Endothelial cell of umbilical vein (primary cell): ENCODE measurements around the gene SPRR1B. TPM values are rescaled to one million over a fixed set of nuclear protein-coding genes. Genes with fewer than 3 reads are reported as not detected.

Source experiments
- BruUV-seq: library from RNA; stranded (reverse); fragments of 400-500 nt; replicated peaks from 2 replicates; lab custom pipeline; 2021; lab: Mats Ljungman, UMichigan
- CTCF ChIA-PET: fragments of 300-600, 350-600 bp; sonication (Branson Sonifier 250); formaldehyde crosslinking; loops from one replicate; lab custom pipeline; 2021; ENCODE audit warnings: antibody characterized with exemption, inconsistent platforms; lab: Charles Lee
- POLR2A ChIA-PET: fragments of 300-600, 350-600 bp; sonication (Branson Sonifier 250); formaldehyde crosslinking; loops from one replicate; lab custom pipeline; 2021; ENCODE audit warnings: antibody characterized with exemption, inconsistent platforms; lab: Charles Lee
- DNase-seq: peaks from one replicate; pipeline ENCODE4 v3.0.0-alpha.2; 2011; ENCODE audit warnings: low read depth, low spot score
- FAIRE-seq: peaks from 2 replicates; lab custom pipeline; 2011; peaks lifted over from hg19 to GRCh38; lab: Jason Lieb, UNC
- H2AFZ ChIP-seq: 2 replicates; pipeline ENCODE4 v1.6.0; 2012; ENCODE audit warnings: low read depth, low read length, control low read depth, inconsistent platforms
- H3K27ac ChIP-seq: 2 replicates; pipeline ENCODE4 v1.5.1; 2011; ENCODE audit warnings: low read depth, mild to moderate bottlenecking, control low read depth, low read length, moderate library complexity; ENCODE audit not compliant: insufficient read depth
- H3K27me3 ChIP-seq, 2 experiments: 2 replicates each; pipeline versions ENCODE4 v1.6.0 to v1.6.1; 2011; ENCODE audit warnings: low read length in 2 of 2, mixed read lengths in 1 of 2; ENCODE audit not compliant: control insufficient read depth in 2 of 2, insufficient read depth in 2 of 2
- H3K36me3 ChIP-seq, 2 experiments: 2 replicates in 1 of 2; 3 replicates in 1 of 2; pipeline ENCODE4 v1.5.1; 2011; ENCODE audit warnings: low read length in 2 of 2, mild to moderate bottlenecking in 1 of 2, moderate library complexity in 1 of 2; ENCODE audit not compliant: control insufficient read depth in 2 of 2, insufficient read depth in 2 of 2; ENCODE audit errors: extremely low read depth in 1 of 2
- H3K4me1 ChIP-seq: 3 replicates; pipeline ENCODE4 v1.5.1; 2011; ENCODE audit warnings: mild to moderate bottlenecking, low read length; ENCODE audit not compliant: control insufficient read depth, insufficient read depth; ENCODE audit errors: extremely low read depth
- H3K4me2 ChIP-seq: 2 replicates; pipeline ENCODE4 v1.6.1; 2011; ENCODE audit warnings: low read length, control low read depth, mixed read lengths; ENCODE audit not compliant: insufficient read depth
- H3K4me3 ChIP-seq, 3 experiments: fragments of 200-600 bp in 1 of 3; sonication (generic), shearing (Covaris generic) in 1 of 3; replicated peaks in 1 of 3; 2 replicates each; pipeline ENCODE4 v1.5.1; 2011 to 2016; ENCODE audit warnings: control low read depth in 3 of 3, low read length in 3 of 3, mild to moderate bottlenecking in 2 of 3, inconsistent platforms in 1 of 3, low read depth in 1 of 3, moderate library complexity in 1 of 3; ENCODE audit not compliant: insufficient read depth in 1 of 3
- H3K79me2 ChIP-seq: 2 replicates; pipeline ENCODE4 v1.6.0; 2012; ENCODE audit warnings: low read length, inconsistent platforms; ENCODE audit not compliant: control insufficient read depth, insufficient read depth
- H3K9ac ChIP-seq: replicated peaks from 2 replicates; pipeline ENCODE3; 2011; ENCODE audit warnings: low read length, control low read depth; ENCODE audit not compliant: insufficient read depth; ENCODE audit errors: extremely low read depth
- H3K9me1 ChIP-seq: replicated peaks from 3 replicates; pipeline ENCODE4 v1.6.0; 2011; ENCODE audit warnings: mild to moderate bottlenecking, low read length; ENCODE audit not compliant: control insufficient read depth, insufficient read depth; ENCODE audit errors: extremely low read depth
- H3K9me3 ChIP-seq: replicated peaks from 2 replicates; pipeline ENCODE4 v1.5.1; 2012; ENCODE audit warnings: low read length, inconsistent platforms; ENCODE audit not compliant: control insufficient read depth, insufficient read depth
- H4K20me1 ChIP-seq: replicated peaks from 2 replicates; pipeline ENCODE3; 2011; ENCODE audit warnings: mild to moderate bottlenecking, low read length; ENCODE audit not compliant: control insufficient read depth, insufficient read depth; ENCODE audit errors: extremely low read depth
- CTCF ChIP-seq, 2 donors: IDR thresholded peaks; 1 replicate in 1 of 2; 2 replicates in 1 of 2; pipeline ENCODE4 v1.5.1; 2011; ENCODE audit warnings: low read length in 2 of 2, mild to moderate bottlenecking in 2 of 2, moderate library complexity in 2 of 2, control low read depth in 1 of 2, inconsistent platforms in 1 of 2, low read depth in 1 of 2; ENCODE audit not compliant: insufficient read depth in 1 of 2; ENCODE audit errors: extremely low read depth in 1 of 2
- EZH2 ChIP-seq: IDR thresholded peaks from 2 replicates; pipeline ENCODE4 v1.6.1; 2012; ENCODE audit warnings: borderline replicate concordance, low read depth, mild to moderate bottlenecking, moderate library complexity, low read length, inconsistent platforms; ENCODE audit not compliant: severe bottlenecking
- FOS ChIP-seq: IDR thresholded peaks from 2 replicates; pipeline ENCODE4 v1.6.1; 2011; ENCODE audit warnings: mild to moderate bottlenecking, low read length, moderate library complexity, borderline replicate concordance; ENCODE audit not compliant: insufficient read depth
- GATA2 ChIP-seq: IDR thresholded peaks from 2 replicates; pipeline ENCODE4 v1.7.0; 2011; ENCODE audit warnings: low read depth, mild to moderate bottlenecking, moderate library complexity, mixed read lengths, low read length; ENCODE audit not compliant: insufficient read length, insufficient read depth
- JUN ChIP-seq: IDR thresholded peaks from 2 replicates; pipeline ENCODE4 v1.6.1; 2011; ENCODE audit warnings: borderline replicate concordance, low read depth; ENCODE audit not compliant: insufficient read length, insufficient read depth
- MYC ChIP-seq: IDR thresholded peaks from one replicate; pipeline ENCODE4 v1.6.1; 2011; ENCODE audit warnings: mild to moderate bottlenecking, low read depth, low read length
- POLR2A ChIP-seq: IDR thresholded peaks from 2 replicates; pipeline ENCODE4 v1.6.1; 2012; ENCODE audit warnings: low read depth, mild to moderate bottlenecking, control low read depth, low read length
- POLR2AphosphoS5 ChIP-seq: IDR thresholded peaks from 2 replicates; pipeline ENCODE4 v1.6.1; 2012; ENCODE audit warnings: low read depth, mild to moderate bottlenecking, control low read depth, low read length, moderate library complexity; ENCODE audit not compliant: insufficient read depth
- dilution Hi-C: fragments of 300-500 bp; cut with MboI; formaldehyde crosslinking; loops from one replicate; pipeline ENCODE4 v1.15.0; 2019; ENCODE audit warnings: low sequenced_read_pairs; ENCODE audit not compliant: extremely low pct_ligation_motif_present
- intact Hi-C: fragments of 100-400 bp; cut with micrococcal nuclease; formaldehyde crosslinking; loops from one replicate; pipeline ENCODE4 v1.10.0; 2022
- polyA plus RNA-seq, 4 experiments: library from polyadenylated mRNA; depleted of rRNA in 3 of 4; stranded (reverse) in 3 of 4; unstranded in 1 of 4; fragments of >200 nt; gene quantifications; 2 replicates each; pipeline versions ENCODE4 v1.2.1 to v1.2.3, GENCODE V29; 2011 to 2012; ENCODE audit warnings: missing spikeins in 1 of 4
- total RNA-seq: library from RNA; stranded (reverse); gene quantifications from 2 replicates; pipeline ENCODE4 v1.2.3, GENCODE V29; 2021
- TF ChIP-seq, protein P1 (sequence below): IDR thresholded peaks from 2 replicates; pipeline ENCODE4 v1.6.1; 2011; ENCODE audit not compliant: insufficient read depth, insufficient read length

Gene SPRR1B
- total and polyA plus RNA-seq, 2 donors (not counting 3 experiments of a cell fraction or from before 2014, with no cell fraction given), result not detected

GRCh38 chr1:153000294-153000693, 30.7 kb upstream of the SPRR1B start:
- POLR2A ChIA-PET, result no interaction called here
- TF ChIP-seq POLR2A (no peak), GATA2 (no peak), POLR2AphosphoS5 (no peak), MYC (no peak), FOS (no peak), JUN (no peak), CTCF (IDR thresholded peaks at IDR 0.05; ENCODE audit: extremely low read depth in 1 of 2, insufficient read depth in 1 of 2, low read depth in 1 of 2, low read length in 2 of 2) (no peak), EZH2 (no peak)
- TF ChIP-seq, protein P1, sequence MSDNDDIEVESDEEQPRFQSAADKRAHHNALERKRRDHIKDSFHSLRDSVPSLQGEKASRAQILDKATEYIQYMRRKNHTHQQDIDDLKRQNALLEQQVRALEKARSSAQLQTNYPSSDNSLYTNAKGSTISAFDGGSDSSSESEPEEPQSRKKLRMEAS, result no peak
- Histone ChIP-seq H3K36me3 (no peaks in the 10 kb centered on the region), H4K20me1 (no peaks in the 10 kb centered on the region), H3K79me2 (no peaks in the 10 kb centered on the region), H2AFZ (no peak overlapping the region), H3K27me3 (no peaks in the 10 kb centered on the region), H3K9me3 (no peaks in the 10 kb centered on the region), H3K4me3 (no peak overlapping the region), H3K9me1 (no peaks in the 10 kb centered on the region), H3K9ac (no peak overlapping the region), H3K4me2 (no peak overlapping the region), H3K4me1 (no peaks in the 10 kb centered on the region), H3K27ac (no peak overlapping the region)
- DNase-seq (no peak), FAIRE-seq (no peak)
- dilution Hi-C loops (no loop called here), intact Hi-C loops (no loop called here)
- no TSS peak for BruUV-seq
- CTCF ChIA-PET, result no interaction called here
